ENCODE data around the gene ISX. TPM values are rescaled to one million over a fixed set of nuclear protein-coding genes. Genes with fewer than 3 reads are reported as not detected.
"Not testable (repeated sequence)": the region's sequence is repeated elsewhere in the genome, so short reads cannot be mapped to it uniquely, and the experiment has no call there.

ISX gene
- not detected for polyA plus RNA-seq (2013, experiment 1 of 4)
- not detected for polyA plus RNA-seq (2013, experiment 2 of 4)
- not detected for polyA plus RNA-seq (2013, experiment 3 of 4)
- polyA plus RNA-seq (2013, experiment 4 of 4), result not detected

- no peak within 1 kb of the TSS for H3K4me3 ChIP-seq (ENCODE audit: insufficient read depth, low read depth, low read length)
- WGBS, 2 experiments, result 78 to 94% methylated on average over 1 of the region's 1 CpG
- H3K9me3 ChIP-seq (ENCODE audit: control insufficient read depth, low read length), result no peaks in the 10 kb centered on the region
- no peaks in the 10 kb centered on the region for H3K4me1 ChIP-seq (ENCODE audit: control insufficient read depth, insufficient read depth, low read length)
- H3K27ac ChIP-seq (ENCODE audit: insufficient read depth, low read depth, low read length, poor library complexity, severe bottlenecking), result no peak within 1 kb of the TSS
- H3K36me3 ChIP-seq (ENCODE audit: control insufficient read depth, insufficient read depth, low read length), result no peaks in the 10 kb centered on the region
- H3K27me3 ChIP-seq (ENCODE audit: control insufficient read depth, insufficient read depth, low read length, poor library complexity, severe bottlenecking), result no peaks in the 10 kb centered on the region
Observed at GRCh38 chr22:35065796-35066218, at the start of gene ISX. TSS of gene ISX (plus strand) at chr22:35066158. CDS start at chr22:35067088, 930 bp downstream.

- no peaks in the 10 kb centered on the region for H3K4me1 ChIP-seq (ENCODE audit: control insufficient read depth, insufficient read depth, low read length)
- WGBS, 2 experiments, result 93 to 94% methylated on average over 6 of the region's 6 CpGs
- H3K4me3 ChIP-seq (ENCODE audit: insufficient read depth, low read depth, low read length), result no peak overlapping the region
- no peaks in the 10 kb centered on the region for H3K36me3 ChIP-seq (ENCODE audit: control insufficient read depth, insufficient read depth, low read length)
- no peaks in the 10 kb centered on the region for H3K27me3 ChIP-seq (ENCODE audit: control insufficient read depth, insufficient read depth, low read length, poor library complexity, severe bottlenecking)
- H3K27ac ChIP-seq (ENCODE audit: insufficient read depth, low read depth, low read length, poor library complexity, severe bottlenecking), result no peak overlapping the region
- no peaks in the 10 kb centered on the region for H3K9me3 ChIP-seq (ENCODE audit: control insufficient read depth, low read length)
Observed at GRCh38 chr22:35016909-35017308, 49.0 kb upstream of the ISX start.

GRCh38 chr22:35018995-35019394 lies 47.0 kb upstream of the ISX start:
- Histone ChIP-seq H3K9me3 (ENCODE audit: control insufficient read depth, low read length) (no peaks in the 10 kb centered on the region), H3K27me3 (ENCODE audit: control insufficient read depth, insufficient read depth, low read length, poor library complexity, severe bottlenecking) (no peaks in the 10 kb centered on the region), H3K4me3 (ENCODE audit: insufficient read depth, low read depth, low read length) (no peak overlapping the region), H3K4me1 (ENCODE audit: control insufficient read depth, insufficient read depth, low read length) (peaks cover 4% of the 10 kb centered on the region), H3K27ac (ENCODE audit: insufficient read depth, low read depth, low read length, poor library complexity, severe bottlenecking) (no peak overlapping the region), H3K36me3 (ENCODE audit: control insufficient read depth, insufficient read depth, low read length) (no peaks in the 10 kb centered on the region)
- WGBS, 2 experiments, result 95 to 96% methylated on average over 2 of the region's 2 CpGs

- Histone ChIP-seq H3K4me1 (ENCODE audit: control insufficient read depth, insufficient read depth, low read length) (peaks cover 4% of the 10 kb centered on the region), H3K4me3 (ENCODE audit: insufficient read depth, low read depth, low read length) (no peak overlapping the region), H3K36me3 (ENCODE audit: control insufficient read depth, insufficient read depth, low read length) (no peaks in the 10 kb centered on the region), H3K9me3 (ENCODE audit: control insufficient read depth, low read length) (no peaks in the 10 kb centered on the region), H3K27me3 (ENCODE audit: control insufficient read depth, insufficient read depth, low read length, poor library complexity, severe bottlenecking) (no peaks in the 10 kb centered on the region), H3K27ac (ENCODE audit: insufficient read depth, low read depth, low read length, poor library complexity, severe bottlenecking) (no peak overlapping the region)
- 93 to 96% methylated on average over 2 of the region's 2 CpGs for WGBS, 2 experiments
Observed at GRCh38 chr22:35020517-35020916, 45.4 kb upstream of the ISX start.

- H3K9me3 ChIP-seq (ENCODE audit: control insufficient read depth, low read length), result no peaks in the 10 kb centered on the region
- no peak overlapping the region for H3K27ac ChIP-seq (ENCODE audit: insufficient read depth, low read depth, low read length, poor library complexity, severe bottlenecking)
- H3K4me3 ChIP-seq (ENCODE audit: insufficient read depth, low read depth, low read length), result no peak overlapping the region
- no peaks in the 10 kb centered on the region for H3K27me3 ChIP-seq (ENCODE audit: control insufficient read depth, insufficient read depth, low read length, poor library complexity, severe bottlenecking)
- H3K4me1 ChIP-seq (ENCODE audit: control insufficient read depth, insufficient read depth, low read length), result peaks cover 4% of the 10 kb centered on the region
- whole genome bisulfite sequencing, 2 experiments, result 90 to 95% methylated on average over 7 of the region's 7 CpGs
- no peaks in the 10 kb centered on the region for H3K36me3 ChIP-seq (ENCODE audit: control insufficient read depth, insufficient read depth, low read length)
Observed at GRCh38 chr22:35021161-35021560, 44.8 kb upstream of the ISX start.

GRCh38 chr22:35022291-35022690 lies 43.7 kb upstream of the ISX start:
- H3K4me1 ChIP-seq (ENCODE audit: control insufficient read depth, insufficient read depth, low read length), result peaks cover 4% of the 10 kb centered on the region
- no peaks in the 10 kb centered on the region for H3K9me3 ChIP-seq (ENCODE audit: control insufficient read depth, low read length)
- no peaks in the 10 kb centered on the region for H3K27me3 ChIP-seq (ENCODE audit: control insufficient read depth, insufficient read depth, low read length, poor library complexity, severe bottlenecking)
- no peak overlapping the region for H3K27ac ChIP-seq (ENCODE audit: insufficient read depth, low read depth, low read length, poor library complexity, severe bottlenecking)
- WGBS, 2 experiments, result 95% methylated on average over 5 of the region's 5 CpGs
- H3K4me3 ChIP-seq (ENCODE audit: insufficient read depth, low read depth, low read length), result no peak overlapping the region
- H3K36me3 ChIP-seq (ENCODE audit: control insufficient read depth, insufficient read depth, low read length), result no peaks in the 10 kb centered on the region

- peaks cover 4% of the 10 kb centered on the region for H3K4me1 ChIP-seq (ENCODE audit: control insufficient read depth, insufficient read depth, low read length)
- no peaks in the 10 kb centered on the region for H3K9me3 ChIP-seq (ENCODE audit: control insufficient read depth, low read length)
- no peaks in the 10 kb centered on the region for H3K36me3 ChIP-seq (ENCODE audit: control insufficient read depth, insufficient read depth, low read length)
- H3K27ac ChIP-seq (ENCODE audit: insufficient read depth, low read depth, low read length, poor library complexity, severe bottlenecking), result no peak overlapping the region
- no peak overlapping the region for H3K4me3 ChIP-seq (ENCODE audit: insufficient read depth, low read depth, low read length)
- H3K27me3 ChIP-seq (ENCODE audit: control insufficient read depth, insufficient read depth, low read length, poor library complexity, severe bottlenecking), result no peaks in the 10 kb centered on the region
- WGBS, 2 experiments, result 25 to 26% methylated on average over 21 to 25 of the region's 25 CpGs
Observed at GRCh38 chr22:35023692-35024363, 42.1 kb upstream of the ISX start.

- Histone ChIP-seq H3K27me3 (ENCODE audit: control insufficient read depth, insufficient read depth, low read length, poor library complexity, severe bottlenecking) (no peaks in the 10 kb centered on the region), H3K4me1 (ENCODE audit: control insufficient read depth, insufficient read depth, low read length) (peaks cover 4% of the 10 kb centered on the region), H3K36me3 (ENCODE audit: control insufficient read depth, insufficient read depth, low read length) (no peaks in the 10 kb centered on the region), H3K27ac (ENCODE audit: insufficient read depth, low read depth, low read length, poor library complexity, severe bottlenecking) (no peak overlapping the region), H3K4me3 (ENCODE audit: insufficient read depth, low read depth, low read length) (no peak overlapping the region), H3K9me3 (ENCODE audit: control insufficient read depth, low read length) (no peaks in the 10 kb centered on the region)
- 54 to 55% methylated on average over 16 of the region's 16 CpGs for WGBS, 2 experiments
Observed at GRCh38 chr22:35024364-35024692, 41.6 kb upstream of the ISX start.

- H3K9me3 ChIP-seq (ENCODE audit: control insufficient read depth, low read length); H3K27me3 ChIP-seq (ENCODE audit: control insufficient read depth, insufficient read depth, low read length, poor library complexity, severe bottlenecking); H3K4me1 ChIP-seq (ENCODE audit: control insufficient read depth, insufficient read depth, low read length); H3K36me3 ChIP-seq (ENCODE audit: control insufficient read depth, insufficient read depth, low read length); H3K4me3 ChIP-seq (ENCODE audit: insufficient read depth, low read depth, low read length); H3K27ac ChIP-seq (ENCODE audit: insufficient read depth, low read depth, low read length, poor library complexity, severe bottlenecking): not testable (repeated sequence)
- 93 to 97% methylated on average over 5 of the region's 5 CpGs for WGBS, 2 experiments
Observed at GRCh38 chr22:35030112-35030511, 35.8 kb upstream of the ISX start.

- Histone ChIP-seq H3K36me3 (ENCODE audit: control insufficient read depth, insufficient read depth, low read length) (no peaks in the 10 kb centered on the region), H3K4me3 (ENCODE audit: insufficient read depth, low read depth, low read length) (no peak overlapping the region), H3K9me3 (ENCODE audit: control insufficient read depth, low read length) (no peaks in the 10 kb centered on the region), H3K27me3 (ENCODE audit: control insufficient read depth, insufficient read depth, low read length, poor library complexity, severe bottlenecking) (no peaks in the 10 kb centered on the region), H3K4me1 (ENCODE audit: control insufficient read depth, insufficient read depth, low read length) (no peaks in the 10 kb centered on the region), H3K27ac (ENCODE audit: insufficient read depth, low read depth, low read length, poor library complexity, severe bottlenecking) (no peak overlapping the region)
- 84 to 85% methylated on average over 3 of the region's 3 CpGs for WGBS, 2 experiments
Observed at GRCh38 chr22:35032571-35032970, 33.4 kb upstream of the ISX start.
